Measurements from ENCODE around the gene MMP7.
A peak's percentile ranks its signal among the peaks of the same experiment; 100 is the strongest.

MMP7 gene

GRCh38 chr11:102530558-102530957 lies at the start of gene MMP7:
Gene MMP7, minus strand, starts transcription at chr11:102530747. Its CDS starts 47 bp downstream, at chr11:102530700.
- TF ChIP-seq CTCF (IDR thresholded peaks at IDR 0.05; ENCODE audit: low read length, missing control alignments), result no peak
- peak; percentile 49 for DNase-seq (ENCODE audit: low read depth)
- H3K4me3 ChIP-seq (replicated peaks; ENCODE audit: low read depth, low read length), result no peak within 1 kb of the TSS

GRCh38 chr11:102577723-102578122 lies 47.2 kb upstream of the MMP7 start:
- H3K4me3 ChIP-seq (replicated peaks; ENCODE audit: low read depth, low read length), result no peak overlapping the region
- no peak for TF ChIP-seq CTCF (IDR thresholded peaks at IDR 0.05; ENCODE audit: low read length, missing control alignments)
- no peak for DNase-seq (ENCODE audit: low read depth)

- peak; percentile 24 for DNase-seq (ENCODE audit: low read depth)
- no peak overlapping the region for H3K4me3 ChIP-seq (replicated peaks; ENCODE audit: low read depth, low read length)
- no peak for TF ChIP-seq CTCF (IDR thresholded peaks at IDR 0.05; ENCODE audit: low read length, missing control alignments)
Observed at GRCh38 chr11:102577182-102577581, 46.6 kb upstream of the MMP7 start.

- no peak overlapping the region for H3K4me3 ChIP-seq (replicated peaks; ENCODE audit: low read depth, low read length)
- DNase-seq (ENCODE audit: low read depth), result no peak
- no peak for TF ChIP-seq CTCF (IDR thresholded peaks at IDR 0.05; ENCODE audit: low read length, missing control alignments)
Observed at GRCh38 chr11:102576350-102576749, 45.8 kb upstream of the MMP7 start.

GRCh38 chr11:102575012-102575411 lies 44.5 kb upstream of the MMP7 start:
- no peak overlapping the region for H3K4me3 ChIP-seq (replicated peaks; ENCODE audit: low read depth, low read length)
- TF ChIP-seq CTCF (IDR thresholded peaks at IDR 0.05; ENCODE audit: low read length, missing control alignments), result no peak
- DNase-seq (ENCODE audit: low read depth), result no peak

- peak; percentile 41 for DNase-seq (ENCODE audit: low read depth)
- H3K4me3 ChIP-seq (replicated peaks; ENCODE audit: low read depth, low read length), result no peak overlapping the region
- TF ChIP-seq CTCF (IDR thresholded peaks at IDR 0.05; ENCODE audit: low read length, missing control alignments), result no peak
Observed at GRCh38 chr11:102573851-102574250, 43.3 kb upstream of the MMP7 start.

- no peak overlapping the region for H3K4me3 ChIP-seq (replicated peaks; ENCODE audit: low read depth, low read length)
- no peak for DNase-seq (ENCODE audit: low read depth)
- TF ChIP-seq CTCF (IDR thresholded peaks at IDR 0.05; ENCODE audit: low read length, missing control alignments), result no peak
Observed at GRCh38 chr11:102572554-102573220, 42.1 kb upstream of the MMP7 start.
